ENCODE data around the gene CAPG.

Gene CAPG

DNA sequence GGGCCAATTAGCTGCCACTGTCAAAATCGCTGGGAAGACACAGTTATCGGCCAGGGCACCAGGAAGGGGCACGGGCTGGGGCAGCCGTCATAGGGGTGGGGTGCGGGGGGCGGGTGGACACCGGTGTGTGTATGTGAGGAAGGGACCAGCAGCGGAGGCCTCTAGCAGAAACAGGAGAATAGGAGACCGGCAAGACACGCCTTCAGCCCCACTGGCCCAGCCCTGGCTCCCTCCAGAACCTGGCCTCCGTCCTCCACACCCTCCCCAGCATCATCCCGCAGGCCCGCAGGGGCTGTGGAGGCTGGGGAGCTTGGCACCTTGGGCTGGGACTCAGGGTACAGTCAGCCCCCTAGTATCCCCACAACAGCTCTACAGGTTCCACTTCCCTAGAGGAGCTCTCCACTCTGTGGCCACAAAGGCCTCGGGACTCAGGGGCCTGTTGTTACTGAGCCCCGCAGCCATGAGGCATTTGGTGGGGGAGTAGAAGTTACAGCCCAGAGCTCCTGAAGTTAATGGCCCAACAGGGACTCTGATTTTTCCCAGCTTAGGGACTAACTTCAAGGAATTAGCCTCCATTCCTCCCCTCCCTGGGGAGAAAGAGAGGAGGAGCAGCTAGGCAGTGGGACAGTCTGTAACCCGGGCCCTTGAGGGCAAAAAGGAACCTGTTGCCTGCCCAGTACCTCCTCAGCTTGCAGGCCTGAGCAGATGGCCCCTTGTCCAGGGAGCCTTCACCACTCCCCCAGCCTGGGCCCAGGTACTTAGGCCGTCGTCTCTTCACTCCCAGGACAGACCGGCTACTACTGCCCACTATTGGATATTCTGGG, 28.2 kb upstream of the CAPG start:
- no peak for DNase-seq

DNA sequence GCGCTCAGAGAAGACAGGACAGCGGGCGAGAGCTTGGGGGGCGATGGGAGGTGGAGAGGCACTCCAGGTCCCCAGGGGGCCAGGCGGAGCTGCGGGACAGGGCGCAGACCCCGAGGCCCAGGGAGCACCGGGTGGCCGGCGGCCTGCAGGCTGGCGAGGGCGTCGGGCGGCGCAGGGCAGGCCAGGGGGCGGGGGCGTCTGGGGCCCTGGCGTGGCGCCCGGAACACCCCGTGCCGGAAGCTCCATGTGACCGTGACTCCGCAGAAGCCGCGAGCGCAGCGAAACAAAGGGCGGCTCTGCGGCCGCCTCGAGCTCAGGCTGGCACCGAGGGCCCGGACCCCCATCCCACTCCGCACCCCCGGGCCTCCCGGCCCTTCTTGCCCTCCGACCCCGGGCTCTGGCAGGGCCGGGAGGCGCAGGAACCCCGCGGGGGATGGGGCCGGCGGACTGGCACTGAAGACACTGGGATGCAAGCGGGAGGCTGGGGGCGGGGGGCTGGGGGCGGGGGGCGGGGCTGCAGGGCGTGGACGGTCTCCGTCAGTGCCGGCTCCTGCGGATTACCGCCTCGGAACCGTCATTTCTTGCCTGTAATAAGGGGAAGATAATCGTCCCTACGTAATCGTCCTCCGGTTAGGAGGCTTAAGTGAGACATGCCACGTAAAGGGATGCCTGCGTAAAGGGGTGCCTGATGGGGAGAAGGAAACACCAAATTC, 27.5 kb upstream of the CAPG start:
- peak; percentile 74 for DNase-seq

DNA sequence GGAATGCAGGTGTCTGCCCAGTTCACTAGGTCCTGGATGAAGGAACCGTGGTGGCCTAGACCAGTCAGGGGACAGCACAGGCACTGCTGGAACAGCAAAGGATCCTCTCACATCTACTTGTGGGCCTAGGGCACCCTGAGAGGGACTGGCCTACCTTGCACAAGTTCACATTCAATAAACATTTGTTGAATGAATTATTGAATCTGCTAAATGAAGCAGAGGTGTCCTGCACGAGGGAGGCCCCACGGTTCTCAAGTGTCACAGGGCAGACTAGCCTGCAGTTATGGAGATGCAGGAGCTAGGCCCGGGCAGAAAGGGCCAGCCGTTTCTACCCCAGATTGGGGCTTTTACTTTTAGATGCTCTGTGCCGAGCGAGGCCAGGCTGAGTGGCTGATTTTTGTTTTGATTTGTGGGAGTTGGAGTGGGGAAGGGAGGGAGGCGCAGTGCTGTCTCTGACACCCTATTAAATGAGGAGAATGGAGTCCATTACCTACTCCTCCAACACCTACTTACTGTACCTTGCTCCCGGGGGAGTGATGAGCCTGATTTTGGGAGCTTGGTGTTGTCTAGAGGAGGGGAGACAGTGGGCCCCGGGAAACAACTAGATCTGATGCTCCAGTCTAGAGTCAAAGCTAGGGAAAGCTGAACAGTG, 26.8 kb upstream of the CAPG start:
- DNase-seq, result no peak

DNA sequence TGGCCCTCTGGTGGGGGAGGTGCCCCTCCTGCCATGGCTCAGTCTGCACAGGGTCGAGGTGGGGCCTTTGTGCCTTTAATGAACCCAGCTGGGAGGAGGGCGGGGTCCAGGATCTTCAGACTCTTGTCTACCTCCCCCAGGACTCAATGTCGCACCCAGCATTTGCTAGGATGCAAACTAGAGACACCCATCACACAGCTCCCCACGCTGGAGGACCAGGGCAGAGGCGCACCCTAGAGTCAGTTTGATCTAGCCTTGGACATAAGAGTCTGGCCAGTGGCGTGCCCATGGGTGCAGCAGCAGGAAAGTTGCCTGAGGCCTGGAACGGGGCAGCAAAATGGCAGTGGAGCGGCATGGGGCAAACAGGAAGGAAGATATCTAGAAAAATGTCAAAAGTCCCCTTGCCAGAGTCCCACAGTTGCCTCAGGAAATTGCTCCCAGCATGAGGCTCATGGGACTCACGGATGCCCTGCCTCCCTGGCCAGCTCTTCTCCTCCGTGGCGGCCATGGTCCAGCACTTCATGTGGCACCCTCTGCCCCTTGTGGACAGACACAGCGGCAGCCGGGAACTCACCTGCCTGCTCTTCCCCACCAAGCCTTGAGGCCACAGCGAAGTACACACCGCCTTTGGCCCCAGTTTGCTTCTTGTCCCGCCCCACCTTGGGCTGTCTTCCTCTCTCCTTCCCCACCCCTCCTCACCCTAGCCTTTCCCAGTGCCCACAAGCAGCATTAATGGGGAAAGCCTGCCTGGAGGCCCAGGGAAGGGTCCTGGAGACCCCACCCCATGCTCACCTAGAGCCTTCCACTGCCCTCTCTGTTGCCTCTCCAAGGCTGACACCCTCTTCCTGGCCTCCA, 26.0 kb upstream of the CAPG start:
- no peak for DNase-seq

DNA sequence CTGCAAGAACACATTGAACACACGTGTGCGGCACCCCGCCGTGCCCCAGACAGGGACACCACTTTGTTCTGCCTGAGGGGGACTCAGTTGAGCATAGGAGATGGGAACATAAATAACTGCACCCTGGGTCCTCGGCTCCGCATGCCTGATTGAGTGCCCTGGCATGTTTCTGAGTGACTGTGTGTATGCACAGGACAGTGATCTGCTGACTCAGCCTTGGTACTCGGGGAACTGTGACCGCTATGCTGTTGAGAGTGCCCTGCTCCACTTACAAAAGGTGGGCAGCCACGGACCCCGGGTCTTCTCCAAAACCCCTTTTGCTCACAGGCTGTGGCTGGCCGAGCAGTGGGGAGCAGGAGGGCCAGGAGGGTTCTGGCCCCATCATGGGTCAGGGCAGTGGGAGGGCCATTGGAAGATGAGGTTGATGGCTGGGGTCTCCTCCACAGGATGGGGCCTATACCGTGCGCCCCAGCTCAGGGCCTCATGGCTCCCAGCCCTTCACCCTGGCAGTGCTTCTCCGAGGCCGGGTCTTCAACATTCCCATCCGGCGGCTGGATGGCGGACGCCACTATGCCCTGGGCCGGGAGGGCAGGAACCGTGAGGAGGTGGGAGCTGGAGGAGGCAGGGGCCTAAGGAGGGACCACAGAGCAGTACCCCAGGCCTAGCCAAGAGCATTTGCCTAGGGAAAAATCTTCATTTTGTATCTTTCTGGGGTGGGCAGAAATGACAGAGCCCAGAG, 25.2 kb upstream of the CAPG start:
- no peak for DNase-seq

DNA sequence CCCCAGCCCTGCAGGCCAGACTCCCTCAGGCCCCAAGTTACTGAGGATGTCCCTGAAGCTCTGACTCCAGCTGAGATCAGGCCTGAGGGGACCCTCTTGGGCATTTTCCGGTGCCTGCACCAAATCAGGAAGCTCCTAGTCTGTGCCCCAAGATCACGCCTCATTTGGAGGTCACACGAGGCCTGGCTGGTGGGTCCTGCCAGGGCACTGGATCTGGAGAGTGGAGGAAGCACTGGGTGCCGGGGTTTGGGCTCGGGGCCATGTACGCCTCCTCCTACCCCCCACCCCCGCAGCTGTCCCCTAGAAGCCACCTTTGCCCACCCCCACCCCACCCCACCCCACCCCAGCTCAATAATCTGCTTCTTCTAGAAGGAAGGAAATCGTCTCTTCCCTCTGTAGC, 24.5 kb upstream of the CAPG start:
- DNase-seq, result no peak

DNA sequence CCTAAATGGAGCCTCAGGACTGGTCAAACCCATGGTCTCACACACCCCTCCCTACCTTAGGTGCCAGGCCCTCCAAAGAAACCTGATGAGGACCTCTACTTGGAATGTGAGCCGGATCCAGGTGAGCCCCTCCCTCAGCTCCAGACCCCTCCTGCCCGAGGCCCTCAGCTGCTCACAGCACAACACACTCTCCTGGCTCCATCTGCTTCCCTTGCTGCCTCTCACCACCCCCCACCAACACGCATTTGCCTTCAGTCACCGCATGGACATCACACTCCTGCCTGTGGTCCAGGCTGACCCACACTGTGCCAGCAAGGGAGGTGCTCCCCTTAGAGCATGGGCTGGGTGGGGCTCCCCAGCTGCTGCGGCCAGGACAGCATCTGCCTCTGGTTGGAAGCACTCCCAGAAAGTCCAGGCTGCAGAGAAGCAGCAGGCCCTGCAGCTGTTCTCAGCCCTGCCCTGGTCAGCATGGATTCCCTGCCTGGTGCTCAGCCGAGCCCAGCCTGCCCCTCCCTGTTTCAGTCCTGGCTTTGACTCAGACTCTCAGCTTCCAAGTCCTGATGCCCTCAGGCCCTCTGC, 23.4 kb upstream of the CAPG start:
- peak; percentile 54 for DNase-seq

DNA sequence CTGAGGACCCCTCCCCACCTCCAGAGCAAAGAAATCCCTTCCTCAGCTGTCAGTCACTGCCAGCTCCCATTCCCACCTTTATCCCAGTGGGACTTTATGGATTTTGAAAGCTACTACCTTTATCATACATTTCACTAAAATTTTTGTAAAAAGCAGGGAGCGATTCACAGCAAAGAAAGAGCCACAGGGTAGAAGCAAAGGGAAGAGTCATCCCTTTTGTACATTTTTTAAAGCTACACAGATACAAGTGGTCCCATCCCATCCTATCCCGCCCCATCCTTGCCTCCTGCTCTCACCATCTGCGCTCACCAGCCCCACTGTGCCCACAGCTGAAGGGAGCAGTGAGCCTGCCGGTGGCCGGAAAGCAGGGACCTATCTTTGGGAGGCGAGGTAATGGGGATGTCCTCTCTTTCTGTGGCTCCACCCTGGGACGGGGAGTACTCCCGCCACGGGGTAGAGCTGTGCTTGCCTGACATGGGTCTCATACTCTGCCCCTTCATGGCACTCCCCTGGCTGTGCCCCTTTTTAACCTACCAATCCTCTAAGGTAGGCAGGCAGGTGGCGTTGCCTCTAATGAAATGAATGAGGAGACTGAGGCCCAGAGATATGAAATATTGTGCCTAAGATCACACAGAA, 21.5 kb upstream of the CAPG start:
- DNase-seq, result no peak

DNA sequence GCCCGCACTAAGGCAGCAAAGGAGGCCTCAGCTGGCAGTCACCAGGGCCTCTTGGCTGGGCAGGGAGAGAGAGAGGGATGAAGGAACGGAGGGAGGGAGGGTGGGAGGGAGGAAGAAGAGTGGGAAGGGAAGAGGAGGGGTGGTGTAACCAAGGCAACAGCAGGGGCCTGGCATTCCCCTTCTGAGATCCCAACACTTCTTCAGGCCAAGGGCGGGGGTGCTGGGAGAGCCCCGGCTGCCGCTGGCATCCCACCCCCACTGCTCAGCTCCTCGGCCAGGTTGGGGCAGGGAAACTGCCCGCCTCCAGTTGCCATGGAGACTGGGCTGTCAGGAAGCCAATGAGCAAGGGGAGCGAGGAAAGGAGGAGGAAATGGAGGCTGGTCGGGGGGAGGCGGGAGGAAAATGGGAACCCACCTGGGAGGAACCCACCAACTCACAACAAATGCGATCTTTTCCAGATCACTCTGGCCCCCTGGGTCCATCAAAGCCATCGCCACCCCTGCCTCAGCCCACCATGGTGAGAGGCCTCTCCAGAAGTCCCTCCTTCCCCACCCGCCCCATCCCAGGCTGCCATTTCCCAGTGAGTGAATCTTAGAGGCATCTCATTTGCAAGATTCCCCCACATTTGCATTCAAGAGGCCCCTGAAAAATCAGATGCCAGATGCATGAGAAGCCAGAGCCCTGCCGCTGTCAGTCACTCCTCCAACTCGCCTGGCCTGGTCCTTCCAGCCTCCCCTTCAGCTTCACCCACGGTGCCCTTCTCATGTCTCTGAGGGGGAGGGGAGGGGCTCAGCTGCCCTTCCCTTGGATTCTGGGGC, 20.8 kb upstream of the CAPG start:
- peak; percentile 72 for DNase-seq

DNA sequence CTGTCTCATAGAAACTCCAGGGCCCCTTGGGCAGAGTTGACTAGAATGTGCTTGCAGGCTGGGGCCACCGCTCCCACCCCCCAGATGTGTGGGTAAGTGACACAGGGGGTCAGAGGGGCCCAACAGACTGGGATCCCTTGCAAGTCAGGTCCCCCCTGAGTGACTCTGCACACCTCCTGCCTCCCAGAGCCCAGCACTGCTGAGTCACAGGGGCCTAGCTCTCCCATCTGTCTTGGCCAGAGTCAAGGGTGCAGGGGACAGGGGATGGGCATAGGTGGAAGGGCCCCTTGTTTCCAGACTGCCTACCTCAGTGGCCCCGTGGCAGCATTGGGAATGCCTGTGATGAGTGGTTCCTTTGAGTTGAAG, 19.7 kb upstream of the CAPG start:
- no peak for DNase-seq

DNA sequence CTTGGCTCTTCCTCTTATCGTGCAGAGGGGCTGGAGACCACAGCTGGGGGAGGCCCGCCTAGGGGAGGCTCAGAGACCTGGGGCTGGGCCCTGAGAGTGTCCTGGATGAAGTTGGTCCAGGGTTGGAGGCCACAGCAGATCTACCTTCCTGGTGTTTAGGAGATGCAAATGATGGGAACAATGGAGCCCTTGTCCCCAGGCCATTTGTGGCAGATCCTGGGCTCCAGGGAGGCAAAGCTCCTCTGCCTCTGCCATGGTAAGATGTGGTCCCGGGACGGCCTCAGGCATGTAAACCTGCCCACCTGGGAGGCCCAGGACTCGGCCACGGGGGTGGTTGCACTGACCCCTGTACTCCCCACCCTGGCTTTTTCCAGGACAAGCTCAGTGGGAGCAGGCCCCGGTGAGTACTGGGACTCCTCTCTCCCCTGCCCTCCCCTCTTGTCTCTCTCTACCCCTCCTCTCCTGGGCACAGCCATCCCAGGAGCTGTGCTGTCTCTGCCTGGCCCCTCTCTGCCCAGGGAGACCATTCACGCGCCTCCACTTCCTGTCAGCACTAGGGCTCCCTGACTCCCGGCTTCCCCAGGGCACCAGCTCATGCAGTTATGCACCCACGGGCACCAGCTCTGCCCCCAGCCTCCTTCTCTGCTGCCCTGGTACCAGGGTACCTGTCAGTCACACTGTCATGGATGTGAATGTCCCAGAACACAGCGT, 19.2 kb upstream of the CAPG start:
- no peak for DNase-seq

DNA sequence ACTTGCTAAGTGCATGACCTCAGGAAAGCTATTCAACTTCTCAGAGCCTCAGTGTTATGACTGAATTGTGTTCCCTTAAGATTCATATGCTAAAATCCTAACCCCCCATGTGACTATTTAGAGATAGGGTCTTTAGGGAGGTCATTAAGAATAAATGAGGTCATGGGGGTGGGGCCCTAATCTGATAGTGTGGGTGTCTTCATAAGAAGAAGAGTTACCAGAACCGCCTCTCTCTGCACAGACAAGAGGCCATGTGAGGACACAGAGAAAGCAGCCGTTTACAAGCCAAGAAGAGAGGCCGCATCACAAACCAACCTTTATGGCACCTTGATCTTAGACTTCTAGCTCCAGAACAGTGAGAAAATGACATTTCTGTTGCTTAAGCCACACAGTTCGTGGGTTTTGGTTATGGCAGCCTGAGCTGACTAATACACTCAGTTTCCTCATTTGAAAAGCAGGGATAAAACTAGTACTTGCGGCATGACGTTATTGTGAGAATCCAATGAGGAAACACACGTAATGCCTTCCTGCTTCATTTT, 18.2 kb upstream of the CAPG start:
- no peak for DNase-seq

DNA sequence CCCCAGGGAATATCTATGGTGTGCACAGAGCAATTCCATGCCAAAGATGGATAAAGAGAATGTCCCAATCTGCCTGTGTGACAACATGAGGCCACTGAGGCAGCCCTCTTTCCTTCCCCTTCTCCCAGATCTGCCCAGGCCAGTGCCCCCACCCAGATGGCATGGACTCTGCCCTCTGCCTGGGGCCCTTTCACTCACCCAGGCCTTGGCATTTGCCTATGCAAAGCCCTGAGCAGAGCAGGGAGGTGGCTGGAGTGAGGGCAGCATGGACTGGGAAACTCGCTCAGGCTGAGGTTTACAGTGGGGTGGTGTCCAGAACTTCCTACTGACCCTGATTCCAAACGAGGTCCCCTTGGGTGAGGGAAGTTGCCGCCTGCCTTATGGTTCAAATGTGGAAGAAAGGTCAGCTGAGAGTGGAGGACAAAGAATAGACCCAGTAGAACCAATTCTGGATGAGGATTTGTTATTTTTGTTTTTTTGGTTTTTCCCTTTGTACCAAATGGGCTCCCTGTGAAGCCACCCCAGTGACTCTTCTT, 17.2 kb upstream of the CAPG start:
- no peak for DNase-seq

DNA sequence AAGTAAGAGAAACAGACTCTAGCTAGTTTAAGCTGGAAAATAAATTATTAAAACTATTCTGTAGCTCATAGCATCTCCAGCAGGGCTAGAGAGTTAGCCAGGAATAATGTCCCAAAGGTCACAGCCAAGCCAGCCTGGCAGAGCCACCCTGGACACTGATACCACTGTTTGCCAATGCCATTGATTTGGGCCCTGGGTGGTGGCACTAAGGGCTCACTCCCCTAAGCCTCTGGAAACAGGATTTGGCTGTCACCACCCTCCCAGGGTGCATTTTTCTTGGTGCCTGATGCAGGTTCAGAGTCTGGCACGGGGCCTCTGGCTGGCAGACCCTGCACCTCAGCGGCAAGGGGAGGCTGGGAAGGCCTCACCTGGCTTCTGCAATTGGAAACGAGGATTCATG, 15.4 kb upstream of the CAPG start:
- DNase-seq, result no peak

DNA sequence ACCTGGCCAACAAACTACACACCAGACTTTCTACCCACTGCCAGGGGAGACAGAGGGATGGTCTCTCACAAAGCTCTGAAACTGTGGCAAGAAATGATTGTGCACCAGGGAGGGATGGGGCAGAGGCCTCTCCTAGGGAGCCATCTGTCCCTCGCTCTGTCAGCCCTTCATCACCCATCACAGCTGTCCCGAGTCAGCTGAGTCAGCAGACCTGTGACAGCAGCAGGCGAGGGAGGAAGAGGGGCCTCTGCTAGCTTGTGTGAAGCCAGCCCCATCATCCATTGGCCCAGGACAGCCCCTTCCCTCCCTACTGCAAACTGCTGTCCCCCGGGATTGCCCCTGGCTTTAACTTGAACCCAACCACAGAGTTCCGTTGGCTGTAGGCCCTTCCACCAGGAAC, 13.4 kb upstream of the CAPG start:
- DNase-seq, result peak; percentile 49

DNA sequence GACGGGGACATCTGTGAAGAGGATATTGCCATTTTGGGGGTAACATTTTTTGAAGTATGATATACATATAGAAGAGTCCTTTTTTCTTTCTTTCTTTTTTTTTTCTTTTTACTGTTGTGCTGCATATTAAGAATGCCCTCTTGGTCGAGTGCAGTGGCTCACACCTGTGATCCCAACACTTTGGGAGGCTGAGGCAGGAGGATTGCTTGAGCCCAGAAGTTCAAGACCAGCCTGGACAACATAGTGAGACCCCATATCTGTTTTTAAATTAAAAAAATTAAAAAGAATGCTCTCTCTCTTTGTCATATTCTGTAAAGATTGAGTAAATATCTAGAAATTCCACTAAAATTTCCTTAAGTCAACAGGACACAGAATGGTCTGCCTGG, 11.9 kb upstream of the CAPG start:
- no peak for DNase-seq

DNA sequence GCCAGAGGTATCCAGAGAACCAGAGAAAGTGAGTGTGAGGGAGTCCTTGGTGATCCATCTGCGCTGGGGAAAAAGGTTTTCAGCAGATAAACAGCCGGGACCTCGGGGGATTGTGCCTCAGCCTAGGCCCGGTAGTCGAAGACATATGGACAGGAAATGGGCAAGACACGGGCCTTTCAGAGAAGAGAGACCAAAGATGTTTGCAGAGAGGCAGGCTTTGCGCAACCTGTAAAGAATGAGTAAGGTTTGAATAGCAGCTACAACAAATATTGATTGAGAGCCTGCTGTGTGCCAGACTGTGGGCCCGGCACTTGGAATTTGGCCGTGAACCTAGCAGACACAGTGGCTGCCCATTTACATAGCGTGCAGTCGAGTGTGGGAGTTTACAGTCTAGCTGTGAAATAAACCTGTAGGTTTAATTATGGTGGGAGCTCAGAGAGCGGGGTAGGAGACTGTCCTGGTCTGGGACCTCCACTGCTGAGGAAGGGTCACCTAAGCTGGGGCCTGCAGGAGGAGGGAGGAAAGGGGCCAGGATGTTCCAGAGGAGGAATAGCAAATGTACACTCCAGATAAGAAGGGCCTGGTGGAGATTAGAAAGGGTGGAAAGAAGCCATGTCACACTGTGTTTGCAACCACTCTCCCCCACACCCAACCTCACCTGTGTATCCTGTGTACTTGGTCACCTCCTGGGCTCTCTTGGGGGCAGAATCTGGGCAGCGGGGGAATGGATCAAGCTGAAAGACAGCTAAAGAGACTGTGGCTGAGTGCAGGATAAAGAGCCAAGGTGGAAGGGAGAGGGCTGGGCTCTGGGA, 11.3 kb upstream of the CAPG start:
- DNase-seq, result no peak

DNA sequence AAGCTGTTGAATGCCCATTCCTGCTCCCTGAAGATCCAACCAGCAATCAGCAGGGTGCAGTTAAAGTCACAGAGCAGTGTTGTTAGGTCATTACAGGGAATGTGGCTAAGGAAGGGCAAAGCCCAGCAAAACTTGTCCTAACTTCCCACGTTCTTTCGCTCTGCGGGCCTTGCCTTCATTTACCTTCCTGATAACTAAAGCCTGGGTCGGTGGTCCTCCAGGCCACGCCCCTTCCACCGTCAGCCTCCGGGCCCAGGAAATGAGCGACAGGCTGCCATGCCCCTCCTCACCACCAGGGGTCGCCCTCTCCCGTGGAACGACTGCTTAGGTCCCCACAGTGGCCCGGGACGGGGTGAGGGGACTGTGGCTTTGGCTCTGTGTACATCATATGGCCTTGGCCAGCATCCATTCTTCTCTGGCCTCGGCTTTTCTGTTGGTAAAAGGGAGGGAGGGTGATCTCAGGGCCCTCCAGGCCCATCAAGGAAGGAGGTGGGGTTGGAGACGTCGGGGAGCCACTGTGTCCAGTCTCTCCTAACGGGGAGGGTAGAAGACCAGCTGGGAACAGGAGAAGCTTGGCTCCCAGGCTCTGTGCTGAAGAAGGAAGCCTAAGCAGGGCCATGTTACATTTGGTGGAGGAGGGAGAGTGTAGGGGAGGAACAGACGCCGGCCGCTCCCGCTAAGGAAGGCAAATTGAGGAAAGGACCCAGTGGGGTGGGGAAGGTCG, 10.5 kb upstream of the CAPG start:
- DNase-seq, result peak; percentile 57

All from NCI-H2171 (cell line).